Tongue (tissue), 2 donors: Measurements from ENCODE around the gene CASP3. TPM values are rescaled to one million over a fixed set of nuclear protein-coding genes. Genes with fewer than 3 reads are reported as not detected.
"Not testable (repeated sequence)": the region's sequence is repeated elsewhere in the genome, so short reads cannot be mapped to it uniquely, and the experiment has no call there.

Source experiments
- DNase-seq: peaks from one replicate; pipeline ENCODE4 v3.0.0-alpha.2; 2015
- total RNA-seq: library from RNA; depleted of rRNA; stranded (reverse); fragments of >200 nt; gene quantifications from one replicate; pipeline ENCODE4 v1.2.3, GENCODE V29; 2014

The CASP3 gene
- total RNA-seq, 1 donor from 2014 or later, result 54.6 TPM

GRCh38 chr4:184635381-184635780, 13.9 kb downstream of the CASP3 start:
- no peak for DNase-seq

DNA sequence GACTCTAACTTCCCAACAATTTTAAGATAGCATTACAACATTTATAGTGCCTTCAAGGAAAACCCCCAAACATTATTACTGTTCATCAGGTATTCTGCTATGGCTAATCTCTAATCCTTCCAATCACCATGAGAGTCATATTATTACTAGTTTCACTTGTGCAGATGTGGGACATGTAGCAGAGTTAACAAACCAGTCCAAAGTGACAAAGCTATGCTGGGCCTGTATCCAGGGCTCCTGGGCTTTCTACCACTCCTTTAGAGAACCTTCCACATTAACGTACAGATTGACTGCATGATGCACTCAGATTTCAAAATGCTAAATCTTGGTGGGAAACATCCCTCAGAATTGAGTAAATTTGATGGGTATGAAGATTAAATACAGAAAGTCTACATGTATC, 16.4 kb downstream of the CASP3 start:
- DNase-seq, result no peak

DNA sequence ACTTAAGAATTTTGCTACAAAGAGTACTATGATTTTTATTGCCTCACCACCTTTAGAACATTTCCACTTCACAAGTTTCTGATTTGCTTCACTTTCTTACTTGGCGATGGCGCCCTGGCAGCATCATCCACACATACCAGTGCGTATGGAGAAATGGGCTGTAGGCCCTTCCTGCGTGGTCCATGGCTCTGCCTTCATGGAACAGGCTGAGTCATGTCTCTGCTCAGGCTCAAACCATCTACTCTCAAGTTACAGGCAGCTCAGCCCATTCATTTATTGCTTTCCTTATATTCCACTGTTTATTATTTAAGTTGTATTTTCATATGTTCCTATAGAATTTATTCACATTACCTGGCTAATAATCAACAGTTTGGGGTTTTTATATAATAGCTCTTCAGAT, 21.1 kb downstream of the CASP3 start:
- no peak for DNase-seq

- not testable (repeated sequence) for DNase-seq
Measured at GRCh38 chr4:184625783-184626596, 23.3 kb downstream of the CASP3 start.

- no peak for DNase-seq
Measured at GRCh38 chr4:184624972-184625554, 24.2 kb downstream of the CASP3 start.

GRCh38 chr4:184624504-184624903, 24.7 kb downstream of the CASP3 start:
- not testable (repeated sequence) for DNase-seq

DNA sequence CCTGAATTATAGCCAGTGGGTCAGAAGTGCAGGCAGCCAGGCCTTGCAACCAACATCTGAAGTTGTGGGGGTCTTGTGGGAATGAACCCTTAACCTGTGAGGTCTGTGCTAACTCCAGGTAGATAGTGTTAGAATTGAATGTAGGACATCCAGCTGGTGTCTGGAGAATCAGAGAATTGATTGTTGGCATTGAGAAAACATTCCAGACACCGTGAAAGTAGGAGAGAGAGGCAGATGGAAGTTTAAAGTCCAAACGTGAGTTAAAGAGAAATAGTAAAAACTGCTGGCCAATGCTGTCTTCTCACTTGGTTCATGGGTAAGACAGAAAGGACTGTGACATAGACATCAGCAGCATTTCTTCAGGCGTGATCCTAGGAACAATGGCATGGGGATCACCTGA, 27.7 kb downstream of the CASP3 start:
- DNase-seq, result no peak

DNA sequence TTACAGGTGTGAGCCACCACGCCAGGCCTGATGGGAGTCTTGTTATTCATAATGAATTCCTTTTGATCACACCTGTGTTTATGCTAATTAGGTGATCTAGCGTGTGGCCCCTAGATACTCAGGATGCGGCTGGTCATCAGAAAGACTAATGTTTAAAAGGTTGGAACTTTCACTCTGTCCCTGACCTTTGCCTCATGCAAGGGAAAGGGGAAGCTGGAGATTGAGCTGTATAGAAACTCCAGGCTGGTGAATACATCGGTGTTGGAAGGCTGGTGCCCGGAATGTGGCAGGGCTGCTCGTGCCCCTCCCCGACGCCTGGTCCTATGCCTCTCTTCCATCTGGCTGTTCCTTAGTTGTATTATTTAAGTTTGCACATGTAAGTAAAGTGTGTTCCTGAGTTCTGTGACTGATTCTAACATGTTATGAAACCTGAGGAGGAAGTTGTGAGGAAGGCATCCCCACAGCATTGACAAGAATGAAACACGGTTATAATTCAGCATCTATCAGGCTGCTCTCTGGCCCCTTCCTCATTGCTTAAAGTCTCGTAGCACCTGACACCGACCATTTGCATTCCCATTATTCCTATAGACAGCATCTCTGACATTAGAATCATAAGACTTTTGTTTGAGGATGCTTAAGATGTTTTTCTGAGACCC, 28.9 kb downstream of the CASP3 start:
- DNase-seq, result no peak

DNA sequence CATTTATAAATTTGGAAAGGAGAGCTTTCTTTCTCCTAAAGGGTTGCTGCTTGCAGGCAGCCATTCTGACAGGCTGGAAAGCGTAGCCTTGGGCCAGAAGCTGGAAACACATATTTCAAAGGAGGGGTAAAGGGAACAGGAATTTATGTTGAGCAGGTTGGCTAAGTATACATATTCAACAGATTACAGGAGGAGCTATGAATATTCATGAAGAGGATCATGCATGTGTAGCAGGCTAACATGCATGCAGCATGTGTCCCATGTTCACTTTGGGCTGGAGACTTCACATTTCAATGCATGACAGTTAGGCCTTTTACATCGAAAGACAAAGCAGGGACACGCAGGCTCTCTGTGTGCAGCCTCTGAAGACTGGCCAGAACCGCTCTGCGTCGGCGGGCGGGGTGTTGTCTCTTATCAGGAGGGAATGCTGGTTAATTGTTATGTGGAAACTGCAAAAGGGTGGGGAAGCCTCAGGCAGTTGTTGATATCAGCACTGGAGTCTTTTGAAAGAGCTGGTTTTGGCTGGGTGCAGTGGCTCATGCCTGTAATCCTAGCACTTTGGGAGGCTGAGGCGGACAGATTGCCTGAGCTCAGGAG, 31.5 kb downstream of the CASP3 start:
- no peak for DNase-seq

DNA sequence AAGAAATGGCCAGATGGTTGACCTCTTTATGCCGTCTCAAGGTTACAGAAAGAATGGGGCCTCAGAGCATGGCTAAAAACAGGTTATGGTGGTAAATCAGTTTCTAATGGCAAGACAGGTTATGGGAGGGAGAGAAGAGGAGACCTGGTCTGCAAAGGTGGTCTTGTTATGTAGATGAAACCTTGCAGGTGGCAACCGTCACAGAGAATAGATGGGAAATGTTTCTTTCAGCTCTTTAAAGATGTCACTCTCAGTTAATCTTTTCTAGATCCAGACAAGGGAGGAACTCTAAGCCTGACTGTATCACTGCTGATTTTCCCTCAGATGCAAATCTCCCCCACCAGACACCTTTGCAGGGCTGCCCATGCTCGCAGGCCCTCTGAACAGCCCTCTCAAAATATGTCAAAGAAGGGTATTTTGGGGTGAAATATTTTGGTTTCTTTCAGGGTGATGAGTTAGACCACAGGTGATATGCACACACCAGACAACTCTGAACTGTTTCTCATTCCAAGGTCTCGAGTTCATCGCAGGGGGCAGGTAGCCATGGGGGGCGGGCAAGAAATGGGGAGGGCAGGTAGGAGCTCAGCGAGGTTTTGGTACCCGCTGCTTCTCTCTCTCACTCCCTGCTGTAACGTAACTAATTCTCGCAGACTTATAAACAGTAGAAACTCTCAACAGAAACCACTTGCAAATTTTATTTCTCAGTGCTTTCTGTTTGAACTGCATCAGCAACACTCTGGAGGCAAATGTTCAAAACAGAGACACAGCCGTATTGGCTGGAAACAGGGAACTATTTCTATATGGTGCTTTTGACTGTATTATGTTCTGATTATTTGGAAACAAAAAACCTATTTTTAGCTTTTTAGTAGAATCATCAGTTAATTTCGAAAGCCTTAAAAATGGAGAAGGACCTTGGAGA, 32.4 kb downstream of the CASP3 start:
- DNase-seq, result no peak

DNA sequence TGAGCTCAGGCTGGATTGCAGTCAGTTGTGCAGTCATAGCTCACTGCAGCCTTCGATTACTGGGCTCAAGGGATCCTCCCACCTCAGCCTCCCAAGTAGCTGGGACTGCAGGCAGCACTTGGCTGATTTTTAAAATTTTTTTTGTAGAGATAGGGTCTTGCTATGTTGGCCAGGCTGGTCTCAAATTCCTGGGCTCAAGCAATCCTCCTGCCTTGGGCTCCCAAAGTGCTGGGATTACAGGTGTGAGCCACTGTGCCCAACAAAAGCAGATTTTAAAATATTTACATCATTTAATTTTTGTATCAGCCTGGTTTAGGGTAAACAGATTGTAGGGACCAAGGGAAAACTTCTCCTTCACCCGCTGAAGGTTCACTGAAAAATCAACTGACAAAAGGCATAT, 33.1 kb downstream of the CASP3 start:
- DNase-seq, result not testable (repeated sequence)

- DNase-seq, result no peak
Measured at GRCh38 chr4:184614509-184614908, 34.7 kb downstream of the CASP3 start.

DNA sequence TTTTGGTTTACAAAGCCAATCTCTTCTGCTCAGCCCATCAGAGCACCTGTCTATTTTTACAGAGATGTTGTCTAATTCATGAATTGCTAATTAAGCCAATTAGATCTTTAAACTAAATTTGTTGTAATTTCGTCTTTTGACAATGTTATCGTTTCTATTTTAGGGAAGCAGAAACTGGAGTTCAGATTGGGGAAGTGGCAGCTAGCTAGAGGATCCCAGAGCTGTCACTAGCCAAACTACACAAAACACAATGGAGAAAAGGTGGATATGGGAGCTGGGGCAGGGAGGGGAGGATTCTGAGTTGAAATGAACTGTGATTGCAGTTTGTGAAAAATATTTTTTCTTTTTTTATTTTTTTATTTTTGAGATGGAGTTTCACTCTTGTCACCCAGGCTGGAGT, 35.8 kb downstream of the CASP3 start:
- DNase-seq, result no peak

DNA sequence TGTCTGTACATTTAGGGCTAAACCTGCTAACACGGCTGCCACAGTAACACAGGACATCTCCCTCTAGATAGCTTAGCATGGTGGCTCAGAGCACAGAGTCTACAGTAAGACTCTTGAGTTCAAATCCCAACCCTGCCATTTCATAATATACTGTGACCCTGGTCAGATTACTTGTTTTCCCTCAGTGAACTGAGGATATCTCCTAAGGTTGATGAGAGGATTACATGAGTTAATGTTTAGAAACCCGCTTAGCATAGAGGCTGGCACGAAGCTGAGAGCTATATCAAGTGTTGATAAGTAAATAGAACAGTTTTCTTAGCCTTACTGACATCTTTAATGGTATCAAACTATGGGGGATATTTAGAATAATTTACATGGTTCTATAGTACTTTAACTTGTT, 37.2 kb downstream of the CASP3 start:
- DNase-seq, result no peak

GRCh38 chr4:184607429-184607828, 41.8 kb downstream of the CASP3 start:
- DNase-seq, result not testable (repeated sequence)

DNA sequence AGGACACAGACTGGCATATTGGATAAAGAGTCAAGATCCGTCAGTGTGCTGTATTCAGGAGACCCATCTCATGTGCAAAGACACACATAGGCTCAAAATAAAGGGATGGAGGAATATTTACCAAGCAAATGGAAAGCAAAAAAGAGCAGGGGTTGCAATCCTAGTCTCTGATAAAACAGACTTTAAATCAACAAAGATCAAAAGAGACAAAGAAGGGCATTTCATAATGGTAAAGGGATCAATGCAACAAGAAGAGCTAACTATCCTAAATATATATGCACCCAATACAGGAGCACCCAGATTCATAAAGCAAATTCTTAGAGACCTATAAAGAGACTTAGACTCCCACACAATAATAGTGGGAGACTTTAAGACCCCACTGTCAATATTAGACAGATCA, 46.4 kb downstream of the CASP3 start:
- DNase-seq, result not testable (repeated sequence)

DNA sequence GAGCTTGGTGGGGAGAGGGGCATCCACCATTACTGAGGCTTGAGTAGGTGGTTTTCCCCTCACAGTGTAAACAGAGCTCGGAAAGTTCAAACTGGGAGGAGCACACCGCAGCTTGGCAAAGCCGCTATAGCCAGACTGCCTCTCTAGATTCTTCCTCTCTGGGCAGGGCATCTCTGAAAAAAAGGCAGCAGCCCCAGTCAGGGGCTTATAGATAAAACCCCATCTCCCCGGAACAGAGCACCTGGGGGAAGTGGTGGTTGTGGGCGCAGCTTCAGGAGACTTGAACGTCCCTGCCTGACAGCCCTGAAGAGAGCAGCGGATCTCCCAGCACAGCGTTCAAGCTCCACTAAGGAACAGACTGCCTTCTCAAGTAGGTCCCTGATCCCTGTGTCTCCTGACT, 48.3 kb downstream of the CASP3 start:
- not testable (repeated sequence) for DNase-seq

- DNase-seq, result no peak
Measured at GRCh38 chr4:184599492-184600135, 49.6 kb downstream of the CASP3 start.

DNA sequence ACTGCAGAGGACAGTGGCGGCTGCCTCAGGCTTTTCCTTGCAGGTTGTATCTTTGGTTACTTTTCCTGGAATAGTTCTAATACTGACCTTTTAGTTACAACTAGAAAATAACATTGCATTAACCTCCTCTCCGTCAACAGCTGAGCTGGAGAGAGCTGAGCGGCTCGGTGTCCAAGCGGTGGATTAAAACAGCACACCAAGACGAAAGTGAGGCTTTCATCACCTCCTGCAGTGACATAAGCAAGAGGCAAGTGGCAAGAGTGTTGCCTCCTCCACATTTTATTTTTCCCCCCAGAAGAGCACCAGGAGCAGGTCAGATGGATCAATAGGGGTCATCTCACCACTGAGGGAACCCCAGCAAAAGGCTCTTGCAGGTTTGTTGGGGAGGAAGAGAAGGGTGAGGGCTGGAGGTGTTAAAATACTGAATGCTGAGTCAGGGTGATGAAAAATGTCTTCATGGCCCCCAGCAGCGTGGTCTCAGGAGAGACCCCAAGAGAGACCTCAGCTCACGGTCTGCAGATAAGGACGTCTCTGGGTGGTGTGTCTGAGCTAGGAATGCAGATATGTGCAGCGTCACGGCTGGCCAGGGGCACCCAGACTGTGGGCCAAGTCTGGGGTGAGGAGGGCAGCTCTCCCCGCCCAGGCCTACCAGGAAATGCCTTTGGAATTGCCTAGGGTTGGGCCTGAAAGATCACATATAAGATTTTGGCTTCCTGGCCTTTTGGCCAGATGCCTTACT, 50.3 kb downstream of the CASP3 start:
- DNase-seq, result no peak

- DNase-seq, result no peak
Measured at GRCh38 chr4:184596617-184597185, 52.5 kb downstream of the CASP3 start.
